HG02642 (cell line): ENCODE results near the gene DNAJC1.

Source experiments
- ATAC-seq: cut with Tn5 transposase; IDR thresholded peaks from one replicate; pipeline ENCODE4 v1.9.1; 2021; ENCODE audit warnings: mild to moderate bottlenecking; ENCODE audit not compliant: unreplicated experiment, poor library complexity

Gene DNAJC1

DNA sequence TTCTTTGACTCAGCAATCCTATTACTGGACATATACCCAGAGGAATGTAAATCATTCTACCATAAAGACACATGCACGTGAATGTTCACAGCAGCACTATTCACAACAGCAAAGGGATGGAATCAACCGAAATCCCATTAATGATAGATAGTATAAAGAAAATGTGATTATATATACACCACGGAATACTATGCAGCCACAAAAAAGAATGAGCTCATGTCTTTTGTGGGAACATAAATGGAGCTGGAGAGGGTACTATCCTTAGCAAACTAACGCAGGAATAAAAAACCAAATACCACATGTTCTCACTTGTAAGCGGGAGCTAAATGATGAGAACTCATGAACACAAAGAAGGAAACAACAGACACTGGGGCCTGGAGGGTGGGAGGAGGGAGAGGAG, 201.9 kb downstream of the DNAJC1 start:
- ATAC-seq: no peak

DNA sequence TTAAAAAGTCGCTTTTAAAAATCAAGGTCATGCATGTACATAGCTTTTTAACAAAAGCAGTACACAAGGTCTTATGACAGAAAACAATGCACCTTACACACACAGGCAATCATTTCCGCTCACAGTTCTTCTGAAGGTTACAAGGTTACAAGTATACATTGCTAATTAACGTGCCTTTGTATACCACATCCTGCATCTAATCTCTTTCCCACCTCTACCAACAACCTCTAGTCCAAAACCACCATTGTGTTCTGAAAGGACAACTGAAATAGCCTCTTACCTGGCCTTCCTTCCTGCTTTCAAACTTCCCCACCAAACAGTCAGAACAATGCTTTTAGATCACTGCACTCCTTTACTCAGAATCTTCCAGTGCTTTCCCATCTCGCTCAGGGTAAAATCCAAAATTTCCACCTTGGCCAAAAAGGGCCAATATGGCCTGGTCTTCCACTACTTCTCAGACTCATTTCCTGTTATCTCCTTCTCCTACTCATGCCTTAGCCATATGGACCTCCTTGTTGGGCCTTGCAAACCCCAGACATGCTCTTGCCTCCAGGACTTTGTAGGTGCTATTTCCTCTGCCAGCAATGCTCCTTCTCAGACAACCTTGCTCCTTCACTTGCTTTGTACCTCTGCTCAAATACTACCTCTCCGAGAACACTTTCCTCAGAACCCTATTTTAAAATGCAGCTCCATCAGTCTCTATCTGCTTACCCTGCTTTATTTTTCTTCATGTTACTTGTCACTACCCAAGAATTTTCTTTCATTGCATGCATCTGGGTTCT, 205.4 kb downstream of the DNAJC1 start:
- no peak for ATAC-seq

DNA sequence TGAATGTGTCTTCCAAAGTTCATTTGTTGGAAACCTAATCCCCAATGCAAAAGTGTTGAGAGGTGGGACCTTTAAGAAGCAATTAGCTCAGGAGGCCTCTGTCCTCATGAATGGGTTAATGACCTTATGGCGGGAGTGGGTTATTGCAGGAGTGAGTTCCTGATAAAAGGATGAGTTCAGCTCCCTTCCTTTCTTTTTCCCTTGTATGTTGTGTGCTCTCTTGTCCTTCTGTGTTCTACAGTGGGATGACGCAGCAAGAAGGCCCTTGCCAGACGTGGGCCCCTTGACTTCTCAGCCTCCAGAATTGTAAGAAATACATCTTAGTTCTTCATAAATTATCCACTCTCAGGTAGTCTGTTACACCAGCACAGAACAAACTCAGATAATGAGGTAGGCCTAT, 206.0 kb downstream of the DNAJC1 start:
- no peak for ATAC-seq

DNA sequence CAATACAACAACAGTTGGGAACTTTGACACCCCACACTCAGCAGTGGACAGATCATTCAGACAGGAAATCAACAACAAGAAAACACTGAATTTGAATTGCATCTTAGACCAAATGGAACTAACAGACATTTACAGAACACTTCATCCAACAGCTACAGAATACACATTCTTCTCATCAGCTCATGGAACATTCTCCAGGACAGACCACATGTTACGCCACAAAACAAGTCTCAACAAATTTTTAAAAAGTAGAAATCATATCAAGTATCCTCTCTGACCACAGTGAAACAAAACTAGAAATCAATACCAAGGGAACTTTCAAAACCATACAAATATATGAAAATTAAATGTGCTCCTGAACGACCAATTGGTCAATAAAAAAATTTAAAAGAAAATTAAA, 212.3 kb downstream of the DNAJC1 start:
- no peak for ATAC-seq

DNA sequence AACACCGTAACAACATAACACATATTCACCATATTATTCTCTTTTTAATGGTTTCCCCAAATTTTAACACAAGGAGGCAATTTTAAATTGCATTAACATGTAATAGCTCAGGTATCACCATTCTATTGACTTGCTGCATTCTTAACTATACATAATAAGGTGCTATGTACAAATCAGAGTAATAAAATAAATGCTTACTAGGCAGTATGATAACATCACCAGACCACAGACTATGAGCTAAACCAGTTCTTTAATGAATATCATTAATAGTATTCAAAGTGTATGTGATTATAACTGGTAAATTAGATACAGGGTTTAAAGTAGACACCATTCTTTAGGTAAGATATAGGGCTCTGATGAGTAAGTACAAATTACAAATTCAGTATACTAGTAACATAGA, 226.6 kb downstream of the DNAJC1 start:
- ATAC-seq: no peak

DNA sequence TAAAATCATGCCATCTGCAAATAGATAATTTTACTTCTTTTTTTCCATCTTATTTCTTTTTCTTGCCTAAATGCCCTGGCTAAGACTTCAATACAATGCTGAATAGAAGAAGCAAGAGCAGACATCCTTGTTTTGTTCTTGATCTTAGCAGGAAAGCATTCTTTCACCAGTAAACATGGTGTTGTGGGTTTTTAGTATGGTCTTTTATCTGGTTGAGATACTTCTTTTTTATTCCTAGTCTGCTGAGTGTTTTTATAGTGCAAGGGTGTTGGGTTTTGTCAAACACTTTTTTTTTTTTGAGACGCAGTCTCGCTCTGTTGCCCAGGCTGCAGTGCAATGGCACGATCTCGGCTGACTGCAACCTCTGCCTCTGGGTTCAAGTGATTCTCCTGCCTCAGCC, 232.3 kb downstream of the DNAJC1 start:
- no peak for ATAC-seq

DNA sequence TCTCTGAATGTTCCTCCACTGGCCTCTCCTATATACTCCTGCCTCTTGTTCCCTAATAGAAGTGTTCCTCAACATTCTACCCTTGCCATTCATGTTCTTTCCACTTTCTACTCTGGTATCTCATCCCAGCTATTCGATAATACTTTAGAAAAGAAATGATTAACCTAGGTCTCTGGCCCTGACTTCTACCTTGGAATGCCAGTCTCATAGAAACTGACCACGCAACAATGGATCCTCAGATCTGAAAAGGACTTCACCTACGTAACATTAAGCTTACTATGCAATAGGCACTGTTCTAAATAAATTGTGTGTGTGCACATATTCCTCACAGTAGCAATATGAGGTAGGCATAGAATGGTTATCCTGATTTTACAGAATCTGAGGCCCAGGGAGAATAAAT, 234.5 kb downstream of the DNAJC1 start:
- no peak for ATAC-seq

DNA sequence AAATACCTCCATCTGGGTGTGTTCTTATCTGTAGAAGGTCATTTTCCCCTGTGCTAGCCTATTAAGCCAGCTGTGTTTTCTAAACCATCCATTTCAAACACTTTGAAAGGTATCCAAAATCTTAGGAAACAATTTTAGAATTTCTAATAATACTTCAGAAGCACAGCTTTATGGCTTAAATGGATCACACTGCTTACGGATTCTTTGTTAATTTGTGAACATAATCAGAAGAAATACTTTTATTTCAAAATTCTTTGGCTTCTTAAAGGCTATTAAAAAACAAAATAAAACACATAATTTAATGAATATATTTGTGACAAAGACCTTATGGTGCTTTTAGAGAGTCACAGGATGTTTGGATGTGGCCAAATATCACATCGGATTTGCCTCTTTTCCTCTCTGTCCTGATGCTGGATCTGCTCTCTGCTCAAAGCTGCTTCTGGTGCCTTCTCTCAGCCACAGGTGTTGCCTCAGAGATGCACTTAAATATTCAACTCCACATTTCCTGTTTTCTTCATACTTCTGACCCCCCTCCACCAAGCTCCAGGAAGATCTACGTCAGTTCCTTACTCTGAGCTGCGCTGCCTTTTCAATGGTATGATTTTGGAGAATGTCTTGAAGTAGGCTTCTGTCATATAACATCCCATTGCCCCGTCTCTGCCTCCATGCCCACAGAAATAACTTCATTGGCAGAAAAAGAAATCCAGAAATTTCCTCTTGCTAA, 238.9 kb downstream of the DNAJC1 start:
- no peak for ATAC-seq

DNA sequence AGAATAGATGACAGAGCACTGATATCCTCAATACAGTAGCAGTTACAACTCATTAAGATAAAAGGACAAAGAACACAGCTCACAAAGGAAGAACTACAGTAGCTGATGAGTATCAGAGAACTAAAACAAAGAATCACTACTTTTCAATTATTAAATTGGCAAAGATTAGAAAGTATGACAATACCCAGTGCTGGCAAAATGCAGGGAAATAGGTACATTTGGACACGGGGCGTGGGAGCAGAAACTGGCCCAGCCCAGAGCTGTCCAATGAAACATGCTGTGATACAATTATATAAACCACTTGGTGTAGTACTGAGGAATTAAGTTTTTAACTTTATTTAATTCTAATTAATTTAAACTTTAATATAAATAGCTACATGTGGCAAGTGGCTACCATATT, 243.2 kb downstream of the DNAJC1 start:
- no peak for ATAC-seq

DNA sequence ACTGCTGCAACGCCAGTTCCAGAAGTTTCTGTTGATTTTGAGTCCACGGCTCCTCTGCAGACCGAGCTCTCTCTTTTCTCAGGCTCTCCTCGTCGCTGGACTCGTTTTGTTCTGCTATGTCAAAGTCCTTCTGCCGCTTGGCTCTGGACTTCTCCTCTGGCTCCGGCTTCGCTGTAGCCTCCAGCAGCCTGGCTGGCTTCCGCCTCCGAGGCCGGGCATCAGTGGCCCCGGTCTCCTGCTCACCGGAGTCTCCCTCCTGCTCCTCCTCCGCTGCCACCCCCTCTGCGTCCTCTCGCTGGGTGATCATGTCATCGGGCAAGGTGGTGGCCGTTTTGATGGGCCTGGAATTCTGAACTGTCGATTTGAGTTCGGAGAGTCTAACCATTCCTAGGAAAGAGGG, 244.3 kb downstream of the DNAJC1 start:
- ATAC-seq: no peak

DNA sequence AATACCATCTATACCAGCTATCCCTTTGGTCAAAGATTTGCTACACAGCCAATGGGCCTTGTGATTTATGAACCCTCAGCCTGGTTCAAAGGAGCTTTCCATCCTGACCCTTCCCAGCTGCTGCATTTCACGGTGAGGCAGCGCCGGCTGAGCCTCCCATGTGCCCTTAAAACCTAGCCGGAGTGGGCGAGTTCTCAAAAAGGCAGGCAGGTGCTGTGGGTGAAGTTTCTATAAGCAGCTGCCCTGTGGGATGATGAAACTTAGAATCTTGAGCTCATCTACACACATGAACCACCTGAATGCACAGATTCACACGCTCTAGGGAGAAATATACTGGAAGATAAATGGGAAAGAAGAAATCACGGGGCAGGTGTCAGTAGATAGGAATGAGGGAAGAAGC, 244.8 kb downstream of the DNAJC1 start:
- ATAC-seq: no peak

DNA sequence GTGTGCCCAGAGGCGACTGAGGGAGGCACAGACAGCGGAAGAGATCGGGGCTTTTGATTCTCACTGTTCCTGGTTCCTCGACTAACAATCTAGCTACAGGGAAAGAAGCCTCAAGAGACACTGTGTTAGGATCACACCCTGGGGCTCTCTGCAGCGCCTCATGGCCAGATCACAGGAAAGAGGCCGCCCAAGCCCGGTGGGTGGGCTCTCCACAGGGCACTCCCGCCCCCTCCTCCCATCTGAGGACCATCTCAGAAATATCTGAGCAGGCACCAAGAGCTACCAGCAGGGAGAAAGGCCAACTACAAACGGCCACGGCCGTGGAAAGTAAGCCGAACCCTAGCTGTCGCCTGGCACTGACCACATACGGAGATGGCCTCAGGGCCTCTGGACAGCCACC, 245.3 kb downstream of the DNAJC1 start:
- no peak for ATAC-seq

DNA sequence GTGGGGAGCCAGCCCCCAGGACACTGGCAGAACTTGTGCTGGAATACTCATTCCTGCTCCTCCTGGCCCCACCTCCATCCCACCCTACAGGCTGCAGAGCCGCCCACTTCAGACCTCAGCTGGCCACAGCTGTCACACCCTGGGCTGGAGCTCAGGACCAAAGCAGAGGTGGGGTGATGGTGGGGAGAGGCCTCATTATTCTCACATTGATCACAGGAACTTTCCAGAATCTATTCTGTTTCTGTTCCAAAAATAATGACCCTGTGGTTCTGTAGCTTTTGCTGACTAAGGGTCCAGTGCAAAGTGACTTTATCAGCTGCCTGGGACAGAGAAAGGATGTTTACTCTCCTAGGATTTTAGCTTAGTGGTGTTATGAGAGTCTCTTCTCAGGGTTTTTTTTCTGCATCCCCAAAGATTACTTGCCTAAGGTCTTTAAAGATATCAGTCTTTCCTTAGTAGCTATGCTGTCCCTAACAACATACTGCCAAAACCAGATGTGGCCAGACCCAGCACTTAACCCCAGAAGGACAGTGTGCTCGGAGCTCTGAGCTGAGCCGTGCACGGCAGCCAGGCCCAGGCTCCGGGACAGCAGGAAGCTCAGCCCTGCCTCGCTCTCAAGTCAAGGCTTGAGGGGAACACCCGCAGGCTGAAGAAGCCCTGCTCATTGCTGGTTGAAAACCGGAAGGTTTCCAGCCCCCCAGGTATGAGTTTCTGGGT, 246.2 kb downstream of the DNAJC1 start:
- no peak for ATAC-seq

DNA sequence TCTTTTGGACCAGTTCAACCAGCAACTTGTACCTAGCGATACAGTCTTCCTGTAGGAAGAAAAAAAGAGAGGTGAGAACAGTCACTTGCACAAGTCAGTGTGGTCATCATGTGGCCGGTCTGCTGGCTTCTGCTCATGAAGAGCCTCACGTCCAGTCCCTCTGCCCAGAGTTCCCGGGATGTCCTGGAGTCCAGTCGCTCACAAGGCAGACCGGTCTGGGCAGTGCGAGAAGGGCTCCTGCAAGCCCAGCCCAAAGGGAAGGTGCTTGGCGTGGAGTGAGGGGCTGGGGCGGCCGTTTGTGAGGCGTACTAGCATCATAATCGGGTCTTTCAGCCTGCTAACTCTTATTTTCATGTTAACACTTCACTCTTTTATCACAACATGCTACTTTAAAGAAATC, 246.8 kb downstream of the DNAJC1 start:
- no peak for ATAC-seq

DNA sequence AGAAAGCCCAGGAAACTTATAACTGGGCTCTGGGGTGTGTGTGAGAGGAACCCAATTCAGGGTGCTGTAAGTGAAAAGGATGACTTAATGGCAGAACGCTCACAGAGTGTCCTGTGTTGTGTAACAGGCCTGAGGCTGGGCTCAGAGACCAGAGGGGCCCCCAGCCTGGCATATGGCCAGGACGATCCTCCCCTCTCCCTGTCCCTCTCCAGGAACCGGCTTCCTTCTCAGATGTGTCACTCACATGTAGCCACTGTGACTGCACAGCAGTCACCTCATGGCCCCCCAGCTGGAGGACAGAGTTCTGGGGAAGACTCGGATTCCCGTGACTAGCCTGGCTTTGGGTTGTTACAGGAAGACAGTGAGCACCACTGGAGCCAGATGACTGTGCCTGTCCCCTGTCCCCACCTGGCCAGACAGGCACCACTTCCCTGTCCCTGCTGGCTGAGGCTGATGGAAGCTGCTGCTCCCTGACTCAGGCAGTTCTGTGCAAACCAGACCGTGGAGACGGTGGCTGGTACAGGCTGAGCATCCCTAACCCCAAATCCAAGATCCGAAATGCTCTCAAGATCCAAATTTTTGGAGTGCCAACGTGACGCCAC, 249.0 kb downstream of the DNAJC1 start:
- ATAC-seq: no peak

DNA sequence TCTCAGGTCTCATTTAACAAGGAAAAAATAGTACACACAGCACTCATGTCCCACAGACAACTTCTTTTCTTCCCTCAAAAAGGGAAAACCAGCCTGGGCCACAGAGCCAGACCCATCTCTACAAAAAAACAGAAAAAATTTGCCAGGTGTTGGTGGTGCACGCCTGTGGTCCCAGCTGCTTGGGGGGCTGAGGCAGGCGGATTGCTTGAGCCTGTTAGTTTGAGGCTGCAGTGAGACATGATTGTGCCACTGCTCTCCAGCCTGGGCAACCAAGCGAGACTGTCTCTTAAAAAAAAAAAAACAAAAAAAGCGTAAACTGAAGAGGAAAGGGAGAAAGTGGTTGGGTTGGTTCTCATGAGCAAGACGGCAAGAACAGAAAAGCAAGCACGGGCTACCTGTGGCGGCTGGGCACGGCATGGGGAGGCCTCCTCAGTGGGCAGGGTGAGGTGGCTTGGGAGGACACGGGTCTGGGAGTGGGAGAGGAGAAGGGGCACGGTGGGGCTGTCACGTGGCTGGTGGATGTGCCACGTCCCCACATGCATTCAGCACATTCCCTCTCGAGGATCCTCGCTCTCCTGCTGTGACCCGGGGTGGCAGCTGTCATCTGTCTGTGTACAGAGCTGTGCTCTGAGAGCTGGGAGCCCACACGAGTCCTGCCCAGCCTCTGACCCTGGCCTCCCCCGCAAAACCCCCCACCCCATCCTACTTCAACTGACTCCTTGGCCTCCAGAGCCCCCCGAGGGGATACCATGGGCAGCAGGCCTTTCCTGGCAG, 249.8 kb downstream of the DNAJC1 start:
- ATAC-seq: no peak

DNA sequence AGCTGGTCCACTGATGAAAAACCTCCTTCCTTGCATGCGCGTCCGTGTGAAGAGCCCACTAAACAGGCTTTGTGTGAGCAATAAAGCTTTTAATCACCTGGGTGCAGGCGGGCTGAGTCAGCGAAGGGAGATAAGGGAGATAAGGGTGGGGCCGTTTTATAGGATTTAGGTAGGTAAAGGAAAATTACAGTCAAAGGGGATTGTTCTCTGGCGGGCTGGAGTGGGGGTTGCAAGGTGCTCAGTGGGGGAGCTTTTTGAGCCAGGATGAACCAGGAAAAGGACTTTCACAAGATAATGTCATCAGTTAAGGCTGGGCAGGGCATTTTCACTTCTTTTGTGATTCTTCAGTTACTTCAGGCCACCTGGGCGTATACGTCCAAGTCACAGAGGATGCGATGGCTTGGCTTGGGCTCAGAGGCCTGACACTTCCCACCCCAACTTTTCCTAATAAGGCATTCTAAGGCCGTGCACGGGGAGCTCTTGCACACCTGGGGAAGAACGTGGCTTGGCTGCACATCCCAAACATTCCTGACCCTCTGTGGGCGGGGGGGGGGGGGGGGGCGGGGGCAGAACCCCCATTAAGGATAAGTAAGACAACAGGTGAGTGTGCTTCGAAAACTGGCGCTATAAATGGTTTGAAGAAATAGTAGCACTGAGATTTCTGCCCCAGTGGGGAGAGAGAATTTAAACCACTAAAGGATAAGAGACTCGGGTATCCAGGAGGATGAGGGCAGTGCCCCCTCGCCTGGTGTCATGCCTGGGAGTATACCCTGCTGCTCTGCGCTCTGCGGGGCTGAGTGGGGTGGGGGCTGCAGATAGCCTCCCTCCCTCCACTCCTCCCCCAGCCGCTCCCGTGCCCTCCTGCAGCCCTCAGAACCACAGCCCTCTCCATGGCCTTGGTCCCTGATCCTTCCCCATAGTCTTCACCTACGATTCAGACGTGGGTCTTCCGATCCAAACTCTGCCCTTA, 251.9 kb downstream of the DNAJC1 start:
- no peak for ATAC-seq

DNA sequence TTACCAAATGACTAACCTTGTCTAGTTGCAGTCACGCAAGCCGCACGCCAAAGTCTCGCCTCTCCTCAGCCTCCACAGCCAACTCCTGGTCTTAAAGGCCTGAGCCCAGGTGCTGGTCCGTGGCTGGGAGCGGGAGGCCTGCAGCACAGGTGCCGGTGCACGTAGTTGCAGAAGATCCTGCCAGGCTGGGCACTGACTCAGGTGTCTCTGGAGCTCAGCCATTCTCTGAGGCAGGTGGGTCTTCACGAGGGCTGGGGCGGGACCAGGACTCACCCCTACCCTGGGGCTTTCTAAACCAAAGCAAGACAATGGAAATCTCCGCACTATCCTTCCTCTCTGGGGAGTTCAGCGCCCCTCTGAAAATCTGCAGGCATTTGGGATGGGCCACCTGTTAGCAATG, 253.1 kb downstream of the DNAJC1 start:
- ATAC-seq: no peak

DNA sequence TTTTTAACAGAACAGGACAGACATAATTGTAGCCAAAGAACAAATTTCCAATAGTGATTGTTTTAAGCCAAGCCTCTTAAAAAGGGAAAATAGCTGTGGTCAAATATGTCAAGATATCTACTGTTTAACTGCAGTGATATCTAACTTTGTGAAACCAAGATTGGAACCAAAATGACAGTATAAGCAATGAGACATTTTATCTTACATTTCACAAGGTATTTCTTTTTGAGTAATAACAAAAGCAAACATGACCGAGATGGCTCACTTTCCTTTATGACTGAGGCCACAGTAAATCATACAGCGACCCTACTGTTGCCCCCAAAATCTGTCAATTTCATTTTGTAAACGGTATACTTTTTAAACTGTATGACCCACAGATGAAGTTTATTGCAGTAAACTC, 253.7 kb downstream of the DNAJC1 start:
- no peak for ATAC-seq
